Kidney epithelial cell (primary cell): ENCODE data around the gene IGSF21. TPM values are rescaled to one million over a fixed set of nuclear protein-coding genes. Genes with fewer than 3 reads are reported as not detected.

Experiments used
- DNase-seq: peaks from one replicate; pipeline ENCODE4 v3.0.0-alpha.2; 2010; ENCODE audit warnings: low read depth
- H3K27me3 ChIP-seq: 2 replicates; pipeline ENCODE4 v1.6.0; 2011; ENCODE audit warnings: low read length; ENCODE audit not compliant: control insufficient read depth, insufficient read depth
- H3K36me3 ChIP-seq: 2 replicates; pipeline ENCODE4 v1.5.1; 2011; ENCODE audit warnings: low read length; ENCODE audit not compliant: control insufficient read depth, insufficient read depth
- H3K4me3 ChIP-seq: 2 replicates; pipeline ENCODE4 v1.5.1; 2011; ENCODE audit warnings: low read depth, mild to moderate bottlenecking, control low read depth, low read length
- total RNA-seq: library from RNA; depleted of rRNA; stranded (reverse); fragments of >200 nt; gene quantifications from 2 replicates; pipeline ENCODE4 v1.2.3, GENCODE V29; 2015
- TF ChIP-seq, protein P1 (sequence below): IDR thresholded peaks from 2 replicates; pipeline ENCODE4 v1.5.1; 2011; ENCODE audit warnings: mild to moderate bottlenecking, moderate library complexity, low read length, control low read depth, inconsistent platforms; ENCODE audit not compliant: insufficient read depth, poor library complexity, severe bottlenecking

Gene IGSF21
- total RNA-seq, 1 donor from 2014 or later = not detected

DNA sequence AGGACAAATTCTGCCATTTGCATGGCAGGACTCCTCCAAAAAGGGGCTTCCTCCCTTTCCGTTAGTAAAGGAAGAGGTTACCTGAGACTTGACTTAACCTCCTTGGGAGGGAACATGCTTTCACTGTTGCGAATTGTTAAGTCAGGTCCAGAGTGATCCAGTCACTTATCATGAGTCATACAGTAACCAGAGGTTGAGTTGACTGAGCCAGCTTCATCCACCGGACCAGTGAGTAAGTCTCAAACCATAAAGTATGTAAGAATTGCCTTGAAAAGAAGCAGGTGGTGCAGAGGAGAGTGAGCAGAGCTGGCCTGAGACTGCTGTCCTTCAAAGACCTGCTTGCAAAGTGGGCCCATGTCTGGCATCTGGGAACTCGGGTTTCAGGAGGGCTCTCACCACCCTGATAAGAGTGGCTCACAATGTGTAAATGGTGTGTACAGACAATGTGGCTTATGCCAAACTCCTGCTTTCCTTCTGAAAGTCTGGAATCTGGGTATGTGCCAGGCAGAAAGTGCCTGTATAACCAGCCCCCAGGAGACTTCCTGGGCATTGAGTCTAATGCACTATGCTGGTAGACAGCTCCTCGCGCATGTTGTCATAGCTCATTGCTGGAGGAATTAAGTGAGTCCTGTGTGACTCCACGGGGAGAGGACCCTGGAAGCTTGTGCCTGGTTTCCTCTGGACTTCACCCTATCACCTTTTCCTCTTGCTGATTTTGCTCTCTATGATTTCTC, 288.8 kb downstream of the IGSF21 start:
- no peak for DNase-seq
- Histone ChIP-seq H3K27me3 (no peaks in the 10 kb centered on the region), H3K36me3 (no peaks in the 10 kb centered on the region), H3K4me3 (no peak overlapping the region)
- TF ChIP-seq, protein P1, sequence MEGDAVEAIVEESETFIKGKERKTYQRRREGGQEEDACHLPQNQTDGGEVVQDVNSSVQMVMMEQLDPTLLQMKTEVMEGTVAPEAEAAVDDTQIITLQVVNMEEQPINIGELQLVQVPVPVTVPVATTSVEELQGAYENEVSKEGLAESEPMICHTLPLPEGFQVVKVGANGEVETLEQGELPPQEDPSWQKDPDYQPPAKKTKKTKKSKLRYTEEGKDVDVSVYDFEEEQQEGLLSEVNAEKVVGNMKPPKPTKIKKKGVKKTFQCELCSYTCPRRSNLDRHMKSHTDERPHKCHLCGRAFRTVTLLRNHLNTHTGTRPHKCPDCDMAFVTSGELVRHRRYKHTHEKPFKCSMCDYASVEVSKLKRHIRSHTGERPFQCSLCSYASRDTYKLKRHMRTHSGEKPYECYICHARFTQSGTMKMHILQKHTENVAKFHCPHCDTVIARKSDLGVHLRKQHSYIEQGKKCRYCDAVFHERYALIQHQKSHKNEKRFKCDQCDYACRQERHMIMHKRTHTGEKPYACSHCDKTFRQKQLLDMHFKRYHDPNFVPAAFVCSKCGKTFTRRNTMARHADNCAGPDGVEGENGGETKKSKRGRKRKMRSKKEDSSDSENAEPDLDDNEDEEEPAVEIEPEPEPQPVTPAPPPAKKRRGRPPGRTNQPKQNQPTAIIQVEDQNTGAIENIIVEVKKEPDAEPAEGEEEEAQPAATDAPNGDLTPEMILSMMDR = no peak

- no peak for DNase-seq
- no peaks in the 10 kb centered on the region for H3K36me3 ChIP-seq
- no peak overlapping the region for H3K4me3 ChIP-seq
- TF ChIP-seq, protein P1 = no peak
- H3K27me3 ChIP-seq = no peaks in the 10 kb centered on the region
These were observed 290.0 kb downstream of the IGSF21 start for GRCh38 chr1:18397641-18398040.

DNA sequence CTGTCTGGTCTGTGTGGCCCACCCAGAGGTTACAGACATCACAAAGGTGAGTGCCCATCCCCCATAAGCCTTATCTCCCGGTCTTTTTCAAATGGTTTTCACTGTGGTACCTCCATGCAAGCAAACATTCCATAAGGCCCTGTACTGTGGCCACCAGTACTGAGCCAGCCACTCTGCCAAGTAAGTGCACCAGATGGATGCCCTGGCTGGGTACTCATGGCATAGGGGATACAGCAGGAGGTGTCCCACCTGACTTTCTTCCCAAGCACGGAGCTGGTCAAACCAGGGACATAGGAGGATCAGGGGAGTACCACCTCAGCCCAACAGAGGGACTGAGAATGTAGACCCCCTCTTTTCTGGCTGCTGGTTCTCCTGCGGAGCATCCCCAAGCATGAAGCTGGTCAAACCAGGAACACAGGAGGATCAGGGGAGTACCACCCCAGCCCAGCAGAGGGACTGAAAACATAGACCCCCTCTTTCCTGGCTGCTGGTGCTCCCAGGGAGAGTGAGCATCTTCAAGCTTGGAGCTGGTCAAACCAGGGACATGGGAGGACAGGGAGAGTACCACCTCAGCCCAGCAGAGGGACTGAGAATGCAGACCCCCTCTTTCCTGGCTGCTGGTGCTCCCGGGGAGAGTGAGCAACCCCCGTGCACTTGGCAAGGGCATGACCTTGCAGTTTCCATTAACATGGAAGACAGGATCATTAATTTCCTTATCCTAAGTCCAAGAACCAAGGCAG, 291.4 kb downstream of the IGSF21 start:
- Histone ChIP-seq H3K36me3 (no peaks in the 10 kb centered on the region), H3K4me3 (no peak overlapping the region), H3K27me3 (no peaks in the 10 kb centered on the region)
- TF ChIP-seq, protein P1 = no peak
- DNase-seq = no peak

GRCh38 chr1:18400347-18401102, 292.9 kb downstream of the IGSF21 start:
- TF ChIP-seq, protein P1 = no peak
- H3K27me3 ChIP-seq = no peaks in the 10 kb centered on the region
- no peaks in the 10 kb centered on the region for H3K36me3 ChIP-seq
- no peak overlapping the region for H3K4me3 ChIP-seq
- DNase-seq = no peak

- no peak overlapping the region for H3K4me3 ChIP-seq
- H3K27me3 ChIP-seq = no peaks in the 10 kb centered on the region
These were observed 294.3 kb downstream of the IGSF21 start for GRCh38 chr1:18401921-18402320.

More at GRCh38 chr1:18401921-18402320, 294.3 kb downstream of the IGSF21 start:
- TF ChIP-seq, protein P1 = no peak
- H3K36me3 ChIP-seq = no peaks in the 10 kb centered on the region
- DNase-seq = no peak
